Effector CD4-positive, alpha-beta T cell (primary cell): ENCODE results near the gene PRR36.
A peak's percentile ranks its signal among the peaks of the same experiment; 100 is the strongest.

Experiments
- DNase-seq: peaks from one replicate; pipeline ENCODE4 v3.0.0-alpha.2; 2020

PRR36 gene

GRCh38 chr19:7912697-7913564 lies 38.7 kb upstream of the PRR36 start:
- DNase-seq, result no peak

GRCh38 chr19:7912144-7912696 lies 38.0 kb upstream of the PRR36 start:
- no peak for DNase-seq

- no peak for DNase-seq
Measured at GRCh38 chr19:7911508-7912143, 37.4 kb upstream of the PRR36 start.

- DNase-seq, result no peak
Measured at GRCh38 chr19:7910321-7911161, 36.4 kb upstream of the PRR36 start.

GRCh38 chr19:7909471-7910067 lies 35.4 kb upstream of the PRR36 start:
- DNase-seq, result no peak

- no peak for DNase-seq
Measured at GRCh38 chr19:7908742-7909461, 34.7 kb upstream of the PRR36 start.

GRCh38 chr19:7908078-7908699 lies 34.0 kb upstream of the PRR36 start:
- DNase-seq, result no peak

- no peak for DNase-seq
Measured at GRCh38 chr19:7907544-7907943, 33.4 kb upstream of the PRR36 start.

GRCh38 chr19:7907122-7907521 lies 32.9 kb upstream of the PRR36 start:
- no peak for DNase-seq

- DNase-seq, result no peak
Measured at GRCh38 chr19:7905859-7906258, 31.7 kb upstream of the PRR36 start.

- no peak for DNase-seq
Measured at GRCh38 chr19:7905268-7905667, 31.1 kb upstream of the PRR36 start.

- DNase-seq, result peak; percentile 70
Measured at GRCh38 chr19:7904074-7905020, 30.2 kb upstream of the PRR36 start.

- DNase-seq, result peak; percentile 100
Measured at GRCh38 chr19:7903244-7904073, 29.3 kb upstream of the PRR36 start, which contains the start of gene MAP2K7. Gene MAP2K7 (plus strand): TSS chr19:7903877. CDS start chr19:7903945, 68 bp downstream.

GRCh38 chr19:7902796-7903243 lies 28.6 kb upstream of the PRR36 start:
- no peak for DNase-seq

- no peak for DNase-seq
Measured at GRCh38 chr19:7901337-7901736, 27.1 kb upstream of the PRR36 start.

- DNase-seq, result no peak
Measured at GRCh38 chr19:7900931-7901330, 26.7 kb upstream of the PRR36 start.

GRCh38 chr19:7900401-7900870 lies 26.2 kb upstream of the PRR36 start:
- no peak for DNase-seq

GRCh38 chr19:7899751-7900378 lies 25.7 kb upstream of the PRR36 start:
- no peak for DNase-seq
